ENCODE measurements around the gene DACT3.

Gene DACT3

DNA sequence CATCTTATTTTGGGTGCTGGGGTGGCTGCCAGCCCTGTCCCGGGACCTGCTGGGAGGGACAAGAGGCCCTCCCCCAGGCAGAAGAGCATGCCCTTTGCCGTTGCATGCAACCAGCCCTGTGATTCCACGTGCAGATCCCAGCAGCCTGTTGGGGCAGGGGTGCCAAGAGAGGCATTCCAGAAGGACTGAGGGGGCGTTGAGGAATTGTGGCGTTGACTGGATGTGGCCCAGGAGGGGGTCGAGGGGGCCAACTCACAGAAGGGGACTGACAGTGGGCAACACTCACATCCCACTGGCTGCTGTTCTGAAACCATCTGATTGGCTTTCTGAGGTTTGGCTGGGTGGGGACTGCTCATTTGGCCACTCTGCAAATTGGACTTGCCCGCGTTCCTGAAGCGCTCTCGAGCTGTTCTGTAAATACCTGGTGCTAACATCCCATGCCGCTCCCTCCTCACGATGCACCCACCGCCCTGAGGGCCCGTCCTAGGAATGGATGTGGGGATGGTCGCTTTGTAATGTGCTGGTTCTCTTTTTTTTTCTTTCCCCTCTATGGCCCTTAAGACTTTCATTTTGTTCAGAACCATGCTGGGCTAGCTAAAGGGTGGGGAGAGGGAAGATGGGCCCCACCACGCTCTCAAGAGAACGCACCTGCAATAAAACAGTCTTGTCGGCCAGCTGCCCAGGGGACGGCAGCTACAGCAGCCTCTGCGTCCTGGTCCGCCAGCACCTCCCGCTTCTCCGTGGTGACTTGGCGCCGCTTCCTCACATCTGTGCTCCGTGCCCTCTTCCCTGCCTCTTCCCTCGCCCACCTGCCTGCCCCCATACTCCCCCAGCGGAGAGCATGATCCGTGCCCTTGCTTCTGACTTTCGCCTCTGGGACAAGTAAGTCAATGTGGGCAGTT is 51.2 kb downstream of the DACT3 start:
- DNase-seq = no peak

DNA sequence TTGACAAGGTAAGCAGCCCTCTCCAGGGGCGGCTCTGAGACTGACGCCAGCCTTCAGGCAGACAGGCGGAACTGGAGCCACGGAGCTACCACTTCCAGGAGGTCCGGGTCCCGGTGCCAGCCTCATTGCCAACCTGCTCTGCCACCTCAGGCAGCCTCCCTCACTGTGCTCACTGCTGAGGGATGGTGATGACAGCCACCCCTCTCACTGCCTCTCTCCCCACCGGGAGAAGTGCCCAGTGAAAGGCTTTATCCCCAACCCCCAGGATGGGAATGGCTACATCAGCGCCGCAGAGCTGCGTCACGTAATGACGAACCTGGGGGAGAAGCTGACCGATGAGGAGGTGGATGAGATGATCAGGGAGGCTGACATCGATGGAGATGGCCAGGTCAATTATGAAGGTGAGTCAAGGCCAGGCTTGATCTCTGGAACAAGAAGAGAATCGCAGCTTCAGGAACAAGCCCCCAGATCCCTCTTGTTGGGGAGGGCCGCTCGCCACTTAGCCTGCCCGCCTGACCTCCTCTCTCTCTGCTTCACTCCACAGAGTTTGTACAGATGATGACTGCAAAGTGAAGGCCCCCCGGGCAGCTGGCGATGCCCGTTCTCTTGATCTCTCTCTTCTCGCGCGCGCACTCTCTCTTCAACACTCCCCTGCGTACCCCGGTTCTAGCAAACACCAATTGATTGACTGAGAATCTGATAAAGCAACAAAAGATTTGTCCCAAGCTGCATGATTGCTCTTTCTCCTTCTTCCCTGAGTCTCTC is 52.2 kb downstream of the DACT3 start:
- DNase-seq = no peak

DNA sequence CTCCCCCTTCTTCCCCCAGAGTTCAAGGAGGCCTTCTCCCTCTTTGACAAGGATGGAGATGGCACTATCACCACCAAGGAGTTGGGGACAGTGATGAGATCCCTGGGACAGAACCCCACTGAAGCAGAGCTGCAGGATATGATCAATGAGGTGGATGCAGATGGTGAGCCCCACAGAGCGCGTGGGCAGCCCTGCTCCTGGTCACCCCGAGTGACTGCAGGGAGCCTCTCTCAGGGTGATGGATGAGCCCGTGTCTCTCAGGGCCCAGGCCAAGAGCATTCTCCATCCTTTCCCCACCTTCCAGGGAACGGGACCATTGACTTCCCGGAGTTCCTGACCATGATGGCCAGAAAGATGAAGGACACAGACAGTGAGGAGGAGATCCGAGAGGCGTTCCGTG is 52.8 kb downstream of the DACT3 start:
- no peak for DNase-seq

DNA sequence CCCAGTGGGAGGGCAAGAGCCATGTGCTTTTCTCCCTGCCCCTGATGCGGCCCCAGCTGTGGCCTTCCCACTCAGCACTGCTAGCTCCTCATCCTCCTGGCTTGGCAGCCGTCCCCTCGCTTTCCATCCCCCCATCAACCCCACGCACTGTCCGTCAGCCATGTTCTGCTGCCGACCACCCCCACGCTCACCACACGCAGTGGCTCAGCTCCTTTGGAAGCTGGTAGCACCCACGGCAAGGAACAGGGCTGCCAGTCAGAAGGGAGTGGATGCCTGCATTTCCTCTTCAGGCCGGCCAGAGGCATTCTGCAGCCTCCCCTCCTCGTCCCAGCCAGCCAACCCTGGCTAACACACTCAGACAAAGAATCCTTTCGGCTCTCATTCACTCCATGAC is 53.5 kb downstream of the DACT3 start:
- no peak for DNase-seq

DNA sequence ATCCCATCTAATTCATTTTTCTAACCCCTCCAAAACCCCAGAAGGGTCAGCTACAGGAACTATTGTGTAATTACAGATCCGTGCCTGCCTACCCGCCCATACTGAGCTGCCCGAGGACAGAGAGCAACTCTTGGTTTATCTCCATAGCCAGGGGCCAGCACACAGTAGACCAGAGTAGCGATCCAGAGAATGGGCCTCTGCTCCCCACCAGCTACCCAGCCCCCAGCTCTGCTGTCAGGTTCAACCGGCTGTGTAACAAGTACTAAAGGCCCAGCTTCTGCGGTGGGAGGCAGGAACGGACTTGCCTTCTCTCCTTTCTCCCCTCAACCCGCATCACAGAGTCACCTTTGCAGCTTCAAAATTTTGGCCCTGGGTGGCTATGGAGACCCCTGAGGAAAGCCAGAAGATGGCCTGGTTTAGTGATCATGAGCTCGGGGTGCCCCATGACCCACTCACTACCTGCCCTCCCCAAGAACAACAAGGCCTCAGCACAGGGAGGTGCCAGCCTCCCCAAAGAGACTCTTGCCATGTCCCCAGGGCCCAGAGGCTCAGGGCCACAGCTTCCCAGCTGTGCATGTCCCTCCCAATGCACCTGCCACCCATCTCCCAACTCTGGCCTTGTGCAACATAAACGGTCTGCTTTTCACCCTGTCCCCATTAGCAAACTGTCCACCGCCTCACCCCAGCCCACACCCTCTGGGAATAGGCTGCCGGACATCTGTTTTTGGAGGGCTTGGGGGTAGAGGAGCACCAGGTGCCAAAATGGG is 54.1 kb downstream of the DACT3 start:
- no peak for DNase-seq

DNA sequence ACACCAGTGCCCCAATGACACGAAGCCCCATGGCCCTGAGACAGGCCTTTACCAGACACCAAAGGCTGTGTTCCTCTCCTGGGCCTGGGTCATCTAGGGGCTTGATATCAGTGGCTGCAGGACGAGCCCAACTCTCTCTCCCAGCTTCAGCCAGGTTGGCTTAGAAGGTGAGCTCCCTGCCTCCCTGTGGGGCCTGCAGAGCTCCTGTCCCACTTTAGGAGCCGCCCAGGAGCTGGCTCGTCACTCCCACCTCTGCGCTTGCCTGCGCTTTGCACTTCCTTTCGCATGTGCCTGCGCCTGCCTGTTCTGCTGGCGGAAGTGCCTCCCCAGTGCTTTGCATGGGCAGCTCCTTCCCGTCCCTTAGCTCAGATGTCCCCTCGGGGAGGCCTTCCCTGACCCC is 55.0 kb downstream of the DACT3 start:
- DNase-seq = no peak

DNA sequence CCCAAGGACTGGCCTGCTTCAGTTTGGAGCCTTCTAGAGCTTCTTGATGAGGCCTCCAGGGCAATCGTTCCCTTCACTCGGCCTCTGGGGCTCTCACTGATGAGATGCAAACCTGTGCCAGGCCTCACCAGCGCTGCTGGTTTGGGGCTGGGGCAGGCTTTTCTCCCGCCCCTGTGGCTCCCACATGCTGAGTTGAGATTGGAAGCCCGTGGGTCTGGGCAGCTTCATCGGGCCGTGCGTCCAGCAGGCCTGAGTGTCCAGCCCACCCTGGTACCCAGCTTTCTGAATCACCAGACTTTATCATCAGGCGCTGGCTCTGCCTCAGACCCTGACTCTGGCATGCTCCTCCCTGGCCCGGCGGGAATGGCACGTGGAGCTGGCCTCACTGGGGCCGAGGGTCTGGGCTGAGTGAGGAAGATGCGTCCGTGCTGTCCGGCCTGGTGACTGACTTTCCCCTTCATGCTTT is 55.6 kb downstream of the DACT3 start:
- no peak for DNase-seq

DNA sequence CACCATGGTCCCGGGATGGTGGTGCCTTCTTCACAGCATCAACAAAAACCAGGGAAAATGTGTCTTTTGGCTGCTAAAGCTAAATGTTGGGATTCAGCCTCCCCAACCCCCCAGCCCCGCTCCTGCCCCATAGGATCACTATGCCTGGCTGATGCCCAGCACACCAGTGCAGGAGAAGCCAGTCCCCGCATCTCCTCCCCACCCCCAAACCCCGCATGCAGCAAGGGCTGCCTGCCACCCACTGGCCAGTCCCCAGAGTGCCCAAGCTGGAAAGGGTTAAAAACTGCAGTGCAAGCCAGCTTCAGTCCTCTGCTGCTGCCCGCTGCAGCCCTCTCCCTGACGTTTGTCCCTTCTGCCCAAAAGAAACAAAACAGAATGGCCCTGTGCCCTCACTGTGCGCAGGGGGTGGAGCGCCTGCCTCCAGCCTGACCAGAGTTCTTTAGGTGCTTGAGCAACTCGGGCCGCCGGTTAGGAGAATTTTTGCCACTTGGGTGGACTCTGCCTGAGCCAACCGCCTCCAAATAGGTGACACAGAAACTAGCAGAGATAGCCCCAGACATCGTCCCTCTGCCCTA is 56.1 kb downstream of the DACT3 start:
- DNase-seq = no peak

DNA sequence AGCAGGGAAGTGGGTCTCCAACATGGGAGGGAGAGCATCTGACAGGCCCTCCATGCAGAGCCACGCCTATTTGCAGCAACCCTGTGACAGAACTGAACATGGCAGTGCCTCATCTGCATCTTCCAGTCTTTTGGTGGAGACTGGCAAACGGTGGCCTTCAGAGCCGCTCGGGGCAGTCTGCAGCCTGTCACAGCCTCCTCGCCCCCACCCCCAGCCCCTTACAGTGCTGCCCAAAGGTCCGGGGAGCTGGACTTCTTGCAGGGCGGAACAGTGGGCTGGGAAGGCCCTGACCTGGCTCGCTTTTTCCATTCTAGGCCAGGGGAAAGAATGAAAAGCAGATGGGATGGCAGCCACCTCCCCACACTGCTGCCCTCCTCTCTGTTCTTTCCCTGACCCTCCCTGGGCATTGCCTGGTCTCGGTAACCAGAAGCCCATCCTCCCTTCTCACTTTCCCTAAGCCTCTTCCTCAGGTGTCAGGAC is 57.2 kb downstream of the DACT3 start:
- DNase-seq = no peak

DNA sequence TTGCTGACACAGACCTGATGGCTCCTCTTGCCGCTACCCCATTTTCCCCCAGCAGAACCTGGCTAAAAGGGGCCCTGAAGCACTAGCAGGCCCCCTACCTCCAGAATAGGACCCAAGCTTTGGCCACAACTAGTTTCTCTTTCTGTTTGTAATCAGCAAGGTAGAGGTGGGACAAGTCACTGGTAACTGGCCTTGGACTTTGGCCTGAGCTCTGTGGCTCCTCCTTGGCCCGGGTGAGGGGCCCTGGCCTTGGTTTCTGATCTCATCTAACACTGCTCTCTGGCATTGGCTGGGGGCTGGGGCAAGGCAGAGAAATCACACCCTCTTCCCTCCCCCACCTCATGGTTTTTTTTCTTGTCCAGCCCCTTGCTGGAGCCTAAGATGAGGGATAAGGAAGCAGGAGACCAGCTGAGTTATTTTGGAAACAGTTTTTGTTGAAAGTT is 57.8 kb downstream of the DACT3 start:
- no peak for DNase-seq

DNA sequence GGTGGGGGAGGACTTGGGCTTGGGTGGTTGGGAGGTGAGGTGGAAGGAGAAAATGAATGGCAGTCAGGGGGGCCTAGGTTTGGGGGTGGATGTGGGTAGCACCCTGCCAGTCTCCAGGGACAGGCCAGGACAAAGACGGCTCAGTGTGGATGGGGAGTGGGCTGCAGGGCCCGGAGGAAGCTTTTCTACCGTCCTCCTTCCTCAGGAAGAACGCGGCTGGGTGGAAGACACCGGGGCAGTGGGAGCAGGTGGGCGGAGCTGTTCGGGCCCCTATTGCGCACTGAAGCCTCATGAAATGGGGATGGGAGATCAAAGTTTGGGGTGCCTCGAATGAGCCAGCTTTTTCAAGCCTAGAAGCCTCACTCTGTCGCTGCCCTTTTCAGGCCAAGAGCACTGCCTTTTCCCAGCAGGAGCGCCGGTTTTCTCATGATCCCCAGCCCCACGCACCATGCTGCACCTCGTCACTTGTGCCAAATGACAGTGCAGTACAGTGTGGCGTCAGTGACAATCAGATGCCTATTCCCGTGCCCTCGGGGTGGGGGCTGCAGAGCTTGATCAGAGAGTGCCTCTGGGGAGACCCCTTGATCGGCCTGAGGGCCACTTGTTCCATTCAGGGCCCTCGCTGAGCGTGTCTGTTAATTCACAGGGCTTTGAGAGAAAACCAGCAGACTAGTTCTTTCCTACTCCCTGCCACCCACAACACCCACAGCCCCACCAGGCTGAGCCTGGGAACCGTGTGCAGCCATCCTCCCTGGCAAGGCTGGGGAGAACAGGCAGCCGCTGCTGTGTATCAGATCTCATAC is 58.4 kb downstream of the DACT3 start:
- DNase-seq = no peak

DNA sequence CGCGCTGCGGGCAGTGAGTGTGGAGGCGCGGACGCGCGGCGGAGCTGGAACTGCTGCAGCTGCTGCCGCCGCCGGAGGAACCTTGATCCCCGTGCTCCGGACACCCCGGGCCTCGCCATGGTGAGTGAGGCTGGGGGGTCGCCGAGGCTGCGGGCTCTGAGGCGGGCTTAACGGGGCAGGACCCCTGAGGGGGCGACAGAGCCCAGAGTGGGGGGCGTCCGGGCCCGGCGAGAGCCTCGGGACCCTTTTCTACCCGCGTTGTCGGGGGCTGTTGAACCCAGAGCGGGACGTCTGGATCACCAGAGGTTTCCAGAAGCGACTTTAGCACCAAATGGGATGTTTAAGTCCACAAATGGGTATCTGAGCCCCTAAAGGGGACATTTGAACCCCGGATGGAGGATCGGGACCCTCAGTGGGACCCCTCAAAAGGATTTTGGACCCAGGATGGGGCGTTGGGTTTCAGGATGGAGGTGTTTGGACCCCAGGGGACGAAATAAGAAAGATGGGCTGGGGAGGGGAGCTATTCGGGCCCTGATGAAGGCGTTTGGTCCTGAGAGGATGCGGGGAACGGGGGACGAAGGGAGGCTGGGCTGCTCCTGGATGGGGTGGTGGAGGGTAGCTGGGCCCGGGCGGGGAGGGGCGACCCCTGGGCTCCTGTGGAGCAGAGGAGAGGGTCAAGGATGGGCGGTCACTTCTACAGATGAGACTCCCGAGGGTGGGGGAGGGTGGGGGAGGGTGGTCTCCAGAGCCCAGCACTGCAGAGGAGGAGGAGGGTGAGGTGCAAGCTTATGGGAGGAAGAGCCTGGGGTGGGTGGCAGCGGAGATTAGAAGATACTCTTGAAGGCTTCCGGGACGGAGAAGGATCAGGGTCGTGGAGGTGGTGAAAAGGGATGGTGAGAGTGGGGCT is 59.4 kb downstream of the DACT3 start, which contains the start of gene CALM3:
CALM3 (plus strand) TSS at position 13 of the 907 bp plus-strand sequence; CDS start at position 118, 105 bp downstream.
- no peak for DNase-seq

DNA sequence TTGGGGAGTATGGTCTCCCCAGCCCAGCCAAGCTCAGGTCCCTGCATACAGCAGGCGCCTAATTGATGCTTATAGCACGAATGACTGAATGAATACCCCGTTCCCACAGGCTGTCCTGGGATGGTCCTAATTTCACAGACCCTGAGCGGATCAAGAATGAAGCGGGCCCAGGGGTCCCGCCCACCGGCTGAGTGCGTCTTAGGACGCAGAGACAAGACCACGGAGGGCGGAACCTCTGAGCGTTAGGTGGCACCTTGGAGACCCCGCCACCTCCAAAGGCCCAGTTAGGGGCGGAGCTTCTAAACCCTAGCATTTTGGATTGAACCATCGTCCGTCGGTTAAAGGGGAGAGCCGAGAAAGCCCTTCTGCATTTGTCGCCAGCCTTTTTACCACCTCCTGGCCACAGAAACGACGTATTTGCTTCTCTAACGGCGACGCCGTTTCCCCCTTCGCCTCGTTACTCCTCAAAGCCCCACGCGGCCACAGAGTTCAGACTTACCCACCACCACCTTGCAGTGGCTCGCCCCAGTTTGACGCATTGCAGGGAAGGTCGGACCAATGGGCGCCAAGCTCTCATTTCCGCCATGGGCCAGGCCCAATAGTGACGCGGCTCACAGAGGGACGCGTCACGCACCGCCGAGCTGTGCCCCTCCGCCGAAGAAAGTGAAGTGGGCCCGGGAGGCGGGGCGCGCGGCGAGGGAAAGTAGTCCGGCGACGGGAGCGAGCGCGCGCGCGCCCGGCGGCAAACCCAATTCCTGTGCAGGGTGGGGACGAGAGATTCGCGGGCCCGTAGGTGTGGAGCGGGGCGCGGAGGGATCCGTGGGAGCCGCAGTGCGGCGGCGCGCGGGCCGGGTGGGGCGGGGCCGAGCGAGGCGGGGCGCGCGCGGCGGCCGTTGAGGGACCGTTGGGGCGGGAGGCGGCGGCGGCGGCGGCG is 60.3 kb downstream of the DACT3 start:
- peak; percentile 98 for DNase-seq

DNA sequence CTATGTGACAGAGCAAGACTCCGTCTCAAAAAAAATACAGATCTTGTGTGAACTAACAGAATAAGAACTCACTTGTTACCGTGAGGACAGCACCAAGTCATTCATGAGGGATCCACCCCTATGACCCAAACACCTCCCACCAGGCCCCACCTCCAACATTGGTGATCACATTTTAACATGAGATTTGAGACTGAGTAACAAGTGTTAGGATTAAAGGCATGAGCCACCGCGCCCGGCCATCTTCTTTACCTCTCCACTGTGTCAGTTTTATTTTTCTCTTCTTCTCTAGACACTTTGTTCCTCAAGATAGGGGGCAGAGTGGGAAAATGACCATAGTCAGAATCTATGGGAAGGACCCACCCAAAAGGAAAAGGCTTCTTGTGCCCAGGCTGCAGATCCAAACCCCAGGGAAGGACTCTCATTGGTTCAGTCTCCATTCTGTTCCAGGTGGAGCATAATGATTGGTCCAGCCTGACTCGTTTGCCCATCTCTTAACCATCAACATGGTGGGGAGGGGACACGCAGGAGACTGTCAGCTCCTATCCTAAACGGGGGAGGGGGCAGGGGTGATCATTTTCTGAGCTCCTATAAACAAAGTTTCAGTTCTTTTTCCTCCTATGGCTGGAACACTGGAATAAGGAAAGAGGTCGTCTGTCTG is 61.1 kb downstream of the DACT3 start:
- no peak for DNase-seq

DNA sequence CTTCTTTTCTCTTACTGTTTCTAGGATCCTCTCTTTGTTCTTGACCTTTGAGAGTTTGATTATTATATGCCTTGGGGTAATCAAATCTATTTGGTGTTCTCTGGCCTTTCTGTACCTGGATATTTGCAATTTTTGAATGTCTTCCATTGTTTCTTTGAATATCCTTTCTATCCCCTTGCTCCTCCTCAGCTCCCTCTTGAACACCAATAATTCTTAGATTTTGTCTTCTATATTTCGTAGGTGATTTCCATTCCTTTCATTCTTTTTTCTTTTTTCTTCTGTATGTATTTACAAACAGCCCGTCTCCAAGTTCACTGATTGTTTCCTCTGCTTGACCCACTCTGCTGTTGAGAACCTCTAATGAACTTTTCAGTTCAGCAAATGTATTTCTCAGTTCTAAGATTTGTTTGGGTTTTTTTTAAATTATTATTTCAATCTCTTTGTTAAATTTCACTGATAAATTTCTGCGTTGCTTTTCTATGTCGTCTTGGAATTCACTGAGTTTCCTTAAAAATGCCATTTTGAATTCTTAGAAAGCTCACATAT is 62.5 kb downstream of the DACT3 start:
- no peak for DNase-seq
